Heart left ventricle (tissue), 13 donors: ENCODE measurements around the gene RNF2.

Source experiments
- CTCF ChIP-seq, 12 donors: fragments of 200-600 bp; sonication (generic) in 4 of 12; IDR thresholded peaks; one replicate each; pipeline versions ENCODE4 v1.5.0 to v1.8.0; 2018 to 2022; ENCODE audit warnings: antibody characterized with exemption in 12 of 12, mild to moderate bottlenecking in 5 of 12
- POLR2A ChIP-seq, 2 donors: fragments of 450-650 bp; IDR thresholded peaks; one replicate each; pipeline ENCODE4 v1.6.1; 2017; ENCODE audit warnings: antibody characterized with exemption in 2 of 2, mild to moderate bottlenecking in 2 of 2, moderate library complexity in 2 of 2
- donor health status: ischemic (EF 13 %, LVEDD 7.1; RV severe dilation, severe dysfunction).
- donor health status: DM: no; HTN: yes; CAD: no.
- donor health status: DM: no; HTN: no; CAD: no.
- donor health status: ischemic (EF 25% LVEDD 6.9; RV normal size, moderate dysfunction).
- donor health status: ischemic (EF 25% LVEDD 5.7; RV mildly dilated, moderate dysfunction).
- donor health status: ischemic (EF 35%, LVEDD 5.7; RV mildly dilated, moderate dysfunction).
- donor health status: nonischemic (EF 11% LVEDD 7.7; RV severe dilation, severe dysfunction).
- donor health status: DM: yes; HTN: yes; CAD: no.
- donor health status: PGD.
- donor health status: ischemic (EF 29% LVEDD 5.4; RV normal size, mild dysfunction).
- donor health status: nonischemic (EF 23%, LVEDD 6.1; RV moderate dilation, normal function).

GRCh38 chr1:185070051-185070450 lies 24.7 kb downstream of the RNF2 start:
- TF ChIP-seq CTCF (IDR thresholded peaks at IDR 0.05), result no peak
- TF ChIP-seq POLR2A (IDR thresholded peaks at IDR 0.05), result no peak
